Uterus (tissue), 4 donors: ENCODE data around the gene TBC1D32. TPM values are rescaled to one million over a fixed set of nuclear protein-coding genes. Genes with fewer than 3 reads are reported as not detected.
"Not testable (repeated sequence)": the region's sequence is repeated elsewhere in the genome, so short reads cannot be mapped to it uniquely, and the experiment has no call there.

ENCODE experiments used
- DNase-seq, 2 donors: peaks; one replicate each; pipeline ENCODE4 v3.0.0-alpha.2; 2019 to 2020
- H3K27ac ChIP-seq, 2 donors: fragments of 200-600 bp; sonication (generic); 1 replicate in 1 of 2; 2 replicates in 1 of 2; pipeline ENCODE4 v1.5.1; 2016 to 2018
- H3K27me3 ChIP-seq, 2 donors: fragments of 200-600 bp; sonication (generic); one replicate each; pipeline ENCODE4 v1.5.1; 2018 to 2019; ENCODE audit warnings: control low read depth in 1 of 2
- H3K36me3 ChIP-seq, 2 donors: fragments of 200-600 bp; sonication (generic); one replicate each; pipeline ENCODE4 v1.5.1; 2019; ENCODE audit warnings: control low read depth in 1 of 2
- H3K4me1 ChIP-seq, 2 donors: fragments of 200-600 bp; sonication (generic); one replicate each; pipeline ENCODE4 v1.5.1; 2018 to 2019; ENCODE audit warnings: control low read depth in 1 of 2
- H3K4me3 ChIP-seq, 2 donors: fragments of 200-600 bp; sonication (generic); 1 replicate in 1 of 2; 2 replicates in 1 of 2; pipeline ENCODE4 v1.5.1; 2018 to 2019; ENCODE audit warnings: mild to moderate bottlenecking in 1 of 2
- H3K9me3 ChIP-seq, 2 donors: fragments of 200-600 bp; sonication (generic); one replicate each; pipeline ENCODE4 v1.5.1; 2019; ENCODE audit warnings: control low read depth in 1 of 2
- CTCF ChIP-seq, 4 experiments: fragments of 200-600 bp in 2 of 4; fragments of 450-650 bp in 2 of 4; sonication (generic) in 2 of 4; IDR thresholded peaks; one replicate each; pipeline ENCODE4 v1.5.1; 2016 to 2019; ENCODE audit warnings: antibody characterized with exemption in 4 of 4, mild to moderate bottlenecking in 2 of 4, moderate library complexity in 1 of 4
- POLR2A ChIP-seq, 2 donors: fragments of 450-650 bp; IDR thresholded peaks; one replicate each; pipeline ENCODE4 v1.6.1; 2016; ENCODE audit warnings: antibody characterized with exemption in 2 of 2, mild to moderate bottlenecking in 1 of 2, moderate library complexity in 1 of 2
- intact Hi-C: fragments of 100-400 bp; cut with DNase I; formaldehyde crosslinking; loops from one replicate; pipeline ENCODE4 v1.15.1; 2023; ENCODE audit warnings: low total_unique reads
- total RNA-seq, 4 donors: library from RNA; depleted of rRNA in 3 of 4; stranded (reverse); fragments of >200 nt in 3 of 4; gene quantifications; one replicate each; pipeline versions ENCODE4 v1.1.0 to v1.2.4, GENCODE V29; 2014 to 2023
- donor health status: DM: yes; HTN: yes; CAD: no.

TBC1D32 gene
- total RNA-seq, 4 donors from 2014 or later = 2.1 to 73.0 (median 10.1) TPM

GRCh38 chr6:121076119-121076518 is 258.2 kb downstream of the TBC1D32 start:
- no peak for TF ChIP-seq POLR2A (IDR thresholded peaks at IDR 0.05)
- no peak for TF ChIP-seq CTCF (IDR thresholded peaks at IDR 0.05)
- Histone ChIP-seq H3K27ac (no peak overlapping the region), H3K9me3 (no peaks in the 10 kb centered on the region), H3K4me3 (no peak overlapping the region), H3K27me3 (no peaks in the 10 kb centered on the region), H3K36me3 (no peaks in the 10 kb centered on the region), H3K4me1 (no peaks in the 10 kb centered on the region)
- intact Hi-C loops = no loop called here
- DNase-seq = no peak

- H3K27me3 ChIP-seq, DNase-seq, H3K27ac ChIP-seq, H3K9me3 ChIP-seq, intact Hi-C loops, H3K36me3 ChIP-seq, H3K4me1 ChIP-seq, H3K4me3 ChIP-seq: not testable (repeated sequence)
Measured at GRCh38 chr6:121068749-121069148, 265.5 kb downstream of the TBC1D32 start.

- no peak for TF ChIP-seq POLR2A (IDR thresholded peaks at IDR 0.05)
- TF ChIP-seq CTCF (IDR thresholded peaks at IDR 0.05) = no peak
- Histone ChIP-seq H3K4me1 (no peaks in the 10 kb centered on the region), H3K4me3 (no peak overlapping the region), H3K27me3 (no peaks in the 10 kb centered on the region), H3K9me3 (no peaks in the 10 kb centered on the region), H3K36me3 (no peaks in the 10 kb centered on the region), H3K27ac (no peak overlapping the region)
- DNase-seq = no peak
- intact Hi-C loops = no loop called here
Measured at GRCh38 chr6:121067381-121067780, 266.9 kb downstream of the TBC1D32 start.

- H3K27me3 ChIP-seq = no peaks in the 10 kb centered on the region
- H3K4me3 ChIP-seq = no peak overlapping the region
- H3K4me1 ChIP-seq = no peaks in the 10 kb centered on the region
- no peak for DNase-seq
- TF ChIP-seq CTCF (IDR thresholded peaks at IDR 0.05) (no peak), POLR2A (IDR thresholded peaks at IDR 0.05) (no peak)
- H3K36me3 ChIP-seq = no peaks in the 10 kb centered on the region
- intact Hi-C loops = no loop called here
- H3K27ac ChIP-seq = no peak overlapping the region
- H3K9me3 ChIP-seq = no peaks in the 10 kb centered on the region
Measured at GRCh38 chr6:121064345-121064744, 269.9 kb downstream of the TBC1D32 start.

GRCh38 chr6:121055572-121056163 is 278.6 kb downstream of the TBC1D32 start:
- Histone ChIP-seq H3K4me1 (no peaks in the 10 kb centered on the region), H3K4me3 (no peak overlapping the region), H3K27me3 (no peaks in the 10 kb centered on the region), H3K9me3 (no peaks in the 10 kb centered on the region), H3K36me3 (no peaks in the 10 kb centered on the region), H3K27ac (no peak overlapping the region)
- intact Hi-C loops = no loop called here
- TF ChIP-seq POLR2A (IDR thresholded peaks at IDR 0.05) (no peak), CTCF (IDR thresholded peaks at IDR 0.05) (peak; percentile 28 to 44 (median 40))
- DNase-seq = no peak

GRCh38 chr6:121048593-121048992 is 285.7 kb downstream of the TBC1D32 start:
- H3K36me3 ChIP-seq, H3K27me3 ChIP-seq, H3K27ac ChIP-seq, DNase-seq, intact Hi-C loops, H3K4me3 ChIP-seq, H3K4me1 ChIP-seq, H3K9me3 ChIP-seq: not testable (repeated sequence)

GRCh38 chr6:121044905-121045304 is 289.4 kb downstream of the TBC1D32 start:
- H3K4me1 ChIP-seq, H3K4me3 ChIP-seq, H3K27me3 ChIP-seq, H3K9me3 ChIP-seq, H3K27ac ChIP-seq, DNase-seq, intact Hi-C loops, H3K36me3 ChIP-seq: not testable (repeated sequence)

- intact Hi-C loops, H3K4me1 ChIP-seq, DNase-seq, H3K27me3 ChIP-seq, H3K36me3 ChIP-seq, H3K9me3 ChIP-seq, H3K27ac ChIP-seq, H3K4me3 ChIP-seq: not testable (repeated sequence)
Measured at GRCh38 chr6:121043706-121044105, 290.6 kb downstream of the TBC1D32 start.

GRCh38 chr6:121043211-121043610 is 291.1 kb downstream of the TBC1D32 start:
- H3K27me3 ChIP-seq, DNase-seq, H3K36me3 ChIP-seq, H3K27ac ChIP-seq, intact Hi-C loops, H3K4me1 ChIP-seq, H3K9me3 ChIP-seq, H3K4me3 ChIP-seq: not testable (repeated sequence)
